Measurements from ENCODE around the gene CDNF.

Gene CDNF

DNA sequence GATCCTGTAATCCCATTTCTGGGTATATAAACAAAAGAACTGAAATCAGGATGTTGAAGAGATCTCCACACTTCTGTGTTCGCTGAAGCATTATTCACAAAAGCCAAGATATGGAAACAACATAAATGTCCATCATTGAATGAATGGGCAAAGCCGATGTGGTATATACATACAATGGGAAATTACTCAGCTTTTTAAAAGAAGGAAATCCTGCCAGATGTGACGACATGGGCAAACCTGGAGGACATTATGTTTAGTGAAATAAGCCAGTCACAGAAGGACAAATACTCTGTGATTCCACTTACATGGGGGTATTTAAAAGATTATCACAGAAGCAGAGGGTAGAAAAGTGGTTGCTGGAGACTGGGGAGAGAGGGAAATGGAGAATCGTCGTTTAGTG lies 39.2 kb downstream of the CDNF start:
- Histone ChIP-seq H3K27me3 (replicated peaks; ENCODE audit: insufficient read depth, low read length) (no peaks in the 10 kb centered on the region), H3K27ac (ENCODE audit: low read length) (no peak overlapping the region), H3K4me2 (ENCODE audit: low read depth, low read length) (no peak overlapping the region), H4K20me1 (ENCODE audit: insufficient read depth, low read length) (no peaks in the 10 kb centered on the region), H2AFZ (ENCODE audit: low read length) (no peak overlapping the region), H3K79me2 (ENCODE audit: low read length) (no peaks in the 10 kb centered on the region), H3K36me3 (replicated peaks; ENCODE audit: insufficient read depth, low read length) (no peaks in the 10 kb centered on the region), H3F3A (ENCODE audit: insufficient read depth, low read length) (no peaks in the 10 kb centered on the region), H3K4me1 (ENCODE audit: low read length) (peaks cover 6% of the 10 kb centered on the region; the same call in 1 of the 2 replicates), H3K9me3 (replicated peaks; ENCODE audit: insufficient read depth, low read length) (no peaks in the 10 kb centered on the region), H3K9ac (ENCODE audit: low read length) (no peak overlapping the region), H3K9me2 (replicated peaks; ENCODE audit: insufficient read depth, low read length) (no peaks in the 10 kb centered on the region), H3K4me3 (ENCODE audit: low read length) (no peak overlapping the region)
- TF ChIP-seq, protein P1, sequence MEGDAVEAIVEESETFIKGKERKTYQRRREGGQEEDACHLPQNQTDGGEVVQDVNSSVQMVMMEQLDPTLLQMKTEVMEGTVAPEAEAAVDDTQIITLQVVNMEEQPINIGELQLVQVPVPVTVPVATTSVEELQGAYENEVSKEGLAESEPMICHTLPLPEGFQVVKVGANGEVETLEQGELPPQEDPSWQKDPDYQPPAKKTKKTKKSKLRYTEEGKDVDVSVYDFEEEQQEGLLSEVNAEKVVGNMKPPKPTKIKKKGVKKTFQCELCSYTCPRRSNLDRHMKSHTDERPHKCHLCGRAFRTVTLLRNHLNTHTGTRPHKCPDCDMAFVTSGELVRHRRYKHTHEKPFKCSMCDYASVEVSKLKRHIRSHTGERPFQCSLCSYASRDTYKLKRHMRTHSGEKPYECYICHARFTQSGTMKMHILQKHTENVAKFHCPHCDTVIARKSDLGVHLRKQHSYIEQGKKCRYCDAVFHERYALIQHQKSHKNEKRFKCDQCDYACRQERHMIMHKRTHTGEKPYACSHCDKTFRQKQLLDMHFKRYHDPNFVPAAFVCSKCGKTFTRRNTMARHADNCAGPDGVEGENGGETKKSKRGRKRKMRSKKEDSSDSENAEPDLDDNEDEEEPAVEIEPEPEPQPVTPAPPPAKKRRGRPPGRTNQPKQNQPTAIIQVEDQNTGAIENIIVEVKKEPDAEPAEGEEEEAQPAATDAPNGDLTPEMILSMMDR (IDR thresholded peaks at IDR 0.05; ENCODE audit: low read length) = no peak
- TF ChIP-seq EZH2 (optimal IDR thresholded peaks at IDR 0.05; ENCODE audit: low read depth, low read length) = no peak
- no peak for TF ChIP-seq EZH2phosphoT487 (IDR thresholded peaks at IDR 0.05; ENCODE audit: low read length)
- no peak for DNase-seq

- no peaks in the 10 kb centered on the region for H3K9me2 ChIP-seq (replicated peaks; ENCODE audit: insufficient read depth, low read length)
- no peak overlapping the region for H2AFZ ChIP-seq (ENCODE audit: low read length)
- H3K9me3 ChIP-seq (replicated peaks; ENCODE audit: insufficient read depth, low read length) = no peaks in the 10 kb centered on the region
- H3K27me3 ChIP-seq (replicated peaks; ENCODE audit: insufficient read depth, low read length) = no peaks in the 10 kb centered on the region
- TF ChIP-seq, protein P1 (IDR thresholded peaks at IDR 0.05; ENCODE audit: low read length) = no peak
- no peak for TF ChIP-seq EZH2phosphoT487 (IDR thresholded peaks at IDR 0.05; ENCODE audit: low read length)
- TF ChIP-seq EZH2 (optimal IDR thresholded peaks at IDR 0.05; ENCODE audit: low read depth, low read length) = no peak
- no peak overlapping the region for H3K9ac ChIP-seq (ENCODE audit: low read length)
- H4K20me1 ChIP-seq (ENCODE audit: insufficient read depth, low read length) = no peaks in the 10 kb centered on the region
- H3K4me2 ChIP-seq (ENCODE audit: low read depth, low read length) = no peak overlapping the region
- H3K4me3 ChIP-seq (ENCODE audit: low read length) = no peak overlapping the region
- H3K36me3 ChIP-seq (replicated peaks; ENCODE audit: insufficient read depth, low read length) = no peaks in the 10 kb centered on the region
- no peaks in the 10 kb centered on the region for H3K79me2 ChIP-seq (ENCODE audit: low read length)
- H3K4me1 ChIP-seq (ENCODE audit: low read length) = no peaks in the 10 kb centered on the region
- no peak for DNase-seq
- no peak overlapping the region for H3K27ac ChIP-seq (ENCODE audit: low read length)
- H3F3A ChIP-seq (ENCODE audit: insufficient read depth, low read length) = no peaks in the 10 kb centered on the region
These were observed 49.9 kb downstream of the CDNF start for GRCh38 chr10:14787938-14788337.

DNA sequence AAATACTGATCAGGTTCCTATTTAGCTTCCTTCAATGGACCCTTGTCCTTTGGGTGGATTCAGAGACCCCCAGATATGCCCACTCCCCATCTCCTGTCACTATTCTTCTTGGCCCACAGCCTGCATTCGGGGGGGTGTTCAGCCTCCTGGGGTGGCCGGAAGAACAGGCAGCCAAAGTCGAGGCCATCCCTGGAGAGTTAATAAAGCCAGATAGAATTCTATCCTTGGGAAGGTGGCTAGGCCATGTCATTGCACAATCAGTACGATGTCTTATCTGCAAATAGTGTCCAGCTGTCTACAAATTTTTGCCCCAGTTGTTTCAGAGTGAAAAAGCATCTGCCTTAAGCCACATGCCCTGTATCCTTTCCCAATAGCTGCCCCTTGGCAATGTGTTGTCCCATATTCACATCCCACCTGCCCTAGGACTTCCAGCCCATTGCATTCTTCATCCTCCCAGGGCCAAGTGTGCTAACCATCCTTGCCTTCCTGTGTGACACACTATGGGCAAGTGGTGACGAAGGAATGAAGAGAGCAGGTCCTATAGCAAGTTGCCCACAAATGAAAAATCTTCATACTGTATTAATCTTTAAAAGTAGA lies 53.3 kb downstream of the CDNF start:
- H3K9me2 ChIP-seq (replicated peaks; ENCODE audit: insufficient read depth, low read length) = no peaks in the 10 kb centered on the region
- no peak overlapping the region for H3K4me2 ChIP-seq (ENCODE audit: low read depth, low read length)
- H3K9me3 ChIP-seq (replicated peaks; ENCODE audit: insufficient read depth, low read length) = no peaks in the 10 kb centered on the region
- H3K36me3 ChIP-seq (replicated peaks; ENCODE audit: insufficient read depth, low read length) = no peaks in the 10 kb centered on the region
- no peaks in the 10 kb centered on the region for H3K79me2 ChIP-seq (ENCODE audit: low read length)
- no peak overlapping the region for H3K4me3 ChIP-seq (ENCODE audit: low read length)
- H4K20me1 ChIP-seq (ENCODE audit: insufficient read depth, low read length) = no peaks in the 10 kb centered on the region
- H2AFZ ChIP-seq (ENCODE audit: low read length) = no peak overlapping the region
- no peak overlapping the region for H3K9ac ChIP-seq (ENCODE audit: low read length)
- H3K4me1 ChIP-seq (ENCODE audit: low read length) = no peaks in the 10 kb centered on the region
- DNase-seq = no peak
- H3F3A ChIP-seq (ENCODE audit: insufficient read depth, low read length) = no peaks in the 10 kb centered on the region
- TF ChIP-seq EZH2phosphoT487 (IDR thresholded peaks at IDR 0.05; ENCODE audit: low read length) (no peak), EZH2 (optimal IDR thresholded peaks at IDR 0.05; ENCODE audit: low read depth, low read length) (no peak)
- TF ChIP-seq, protein P1 (IDR thresholded peaks at IDR 0.05; ENCODE audit: low read length) = no peak
- no peaks in the 10 kb centered on the region for H3K27me3 ChIP-seq (replicated peaks; ENCODE audit: insufficient read depth, low read length)
- no peak overlapping the region for H3K27ac ChIP-seq (ENCODE audit: low read length)

Measured in MM.1S (cell line).